GM19468 (cell line): ENCODE results near the gene FLT3.
"Not testable (repeated sequence)": the region's sequence is repeated elsewhere in the genome, so short reads cannot be mapped to it uniquely, and the experiment has no call there.

Experiments used
- ATAC-seq: cut with Tn5 transposase; IDR thresholded peaks from one replicate; pipeline ENCODE4 v1.9.1; 2021; ENCODE audit warnings: mild to moderate bottlenecking, moderate library complexity, moderate number of reproducible peaks; ENCODE audit not compliant: unreplicated experiment; ENCODE audit errors: extremely low read depth

The FLT3 gene

GRCh38 chr13:28012383-28012782, 88.0 kb downstream of the FLT3 start:
- no peak for ATAC-seq

- ATAC-seq: no peak
Observed at GRCh38 chr13:28010046-28010445, 90.3 kb downstream of the FLT3 start.

- not testable (repeated sequence) for ATAC-seq
Observed at GRCh38 chr13:28005016-28005415, 95.4 kb downstream of the FLT3 start.

- no peak for ATAC-seq
Observed at GRCh38 chr13:28002886-28003698, 97.3 kb downstream of the FLT3 start.

GRCh38 chr13:28001837-28002473, 98.4 kb downstream of the FLT3 start:
- ATAC-seq: no peak

GRCh38 chr13:28001049-28001448, 99.3 kb downstream of the FLT3 start:
- no peak for ATAC-seq

GRCh38 chr13:28000567-28000966, 99.8 kb downstream of the FLT3 start:
- no peak for ATAC-seq

- no peak for ATAC-seq
Observed at GRCh38 chr13:27997904-27998522, 102.4 kb downstream of the FLT3 start.

GRCh38 chr13:27991881-27992280, 108.5 kb downstream of the FLT3 start:
- ATAC-seq: no peak

GRCh38 chr13:27988520-27988919, 111.9 kb downstream of the FLT3 start, which contains the start of gene URAD:
TSS of gene URAD (minus strand) at chr13:27988693. CDS start at chr13:27988637, 56 bp downstream.
- ATAC-seq: no peak

- no peak for ATAC-seq
Observed at GRCh38 chr13:27985600-27985999, 114.8 kb downstream of the FLT3 start.

- ATAC-seq: no peak
Observed at GRCh38 chr13:27982361-27982760, 118.0 kb downstream of the FLT3 start.

GRCh38 chr13:27981006-27981708, 119.2 kb downstream of the FLT3 start:
- ATAC-seq: no peak

- ATAC-seq: no peak
Observed at GRCh38 chr13:27980280-27980998, 119.9 kb downstream of the FLT3 start.

- no peak for ATAC-seq
Observed at GRCh38 chr13:27979765-27980279, 120.6 kb downstream of the FLT3 start.

GRCh38 chr13:27979001-27979643, 121.3 kb downstream of the FLT3 start:
- ATAC-seq: no peak

- ATAC-seq: no peak
Observed at GRCh38 chr13:27978301-27978968, 121.9 kb downstream of the FLT3 start.

GRCh38 chr13:27977476-27978300, 122.7 kb downstream of the FLT3 start:
- ATAC-seq: no peak
